Vagina (tissue), 2 donors: ENCODE measurements around the gene C1QTNF8. TPM values are rescaled to one million over a fixed set of nuclear protein-coding genes. Genes with fewer than 3 reads are reported as not detected.

ENCODE experiments used
- DNase-seq, 2 donors: peaks; one replicate each; pipeline ENCODE4 v3.0.0-alpha.2; 2017; ENCODE audit errors: extremely low spot score in 2 of 2
- H3K27ac ChIP-seq: fragments of 200-600 bp; sonication (generic); one replicate; pipeline ENCODE4 v1.5.1; 2019
- H3K27me3 ChIP-seq: fragments of 200-600 bp; sonication (generic); one replicate; pipeline ENCODE4 v1.5.1; 2019
- H3K36me3 ChIP-seq, 2 donors: fragments of 200-600 bp; sonication (generic); one replicate each; pipeline ENCODE4 v1.5.1; 2017 to 2019
- H3K4me1 ChIP-seq: fragments of 200-600 bp; sonication (generic); one replicate; pipeline ENCODE4 v1.5.1; 2019
- H3K4me3 ChIP-seq, 2 donors: fragments of 200-600 bp; sonication (generic); 1 replicate in 1 of 2; 2 replicates in 1 of 2; pipeline ENCODE4 v1.5.1; 2016 to 2019
- H3K9me3 ChIP-seq: fragments of 200-600 bp; sonication (generic); one replicate; pipeline ENCODE4 v1.5.1; 2019
- CTCF ChIP-seq, 3 experiments: fragments of 450-650 bp in 2 of 3; fragments of 200-600 bp in 1 of 3; sonication (generic) in 1 of 3; IDR thresholded peaks; one replicate each; pipeline ENCODE4 v1.5.1; 2017 to 2019; ENCODE audit warnings: antibody characterized with exemption in 3 of 3, mild to moderate bottlenecking in 2 of 3, moderate library complexity in 2 of 3
- POLR2A ChIP-seq, 2 donors: fragments of 450-650 bp; IDR thresholded peaks; one replicate each; pipeline ENCODE4 v1.6.1; 2017; ENCODE audit warnings: antibody characterized with exemption in 2 of 2, mild to moderate bottlenecking in 2 of 2, moderate library complexity in 2 of 2
- POLR2AphosphoS5 ChIP-seq, 2 donors: sonication (generic); formaldehyde crosslinking; IDR thresholded peaks; one replicate each; pipeline ENCODE4 v1.9.0; 2017; ENCODE audit warnings: antibody characterized with exemption in 2 of 2, mild to moderate bottlenecking in 2 of 2, low read depth in 1 of 2; ENCODE audit not compliant: insufficient read depth in 1 of 2
- intact Hi-C: fragments of 100-400 bp; cut with DNase I; formaldehyde crosslinking; loops from one replicate; pipeline ENCODE4 v1.15.1; 2023
- total RNA-seq: library from RNA; depleted of rRNA; stranded (reverse); fragments of >200 nt; gene quantifications from one replicate; pipeline ENCODE4 v1.2.3, GENCODE V29; 2016

The C1QTNF8 gene
- total RNA-seq, 1 donor from 2014 or later, result not detected

GRCh38 chr16:1134776-1135458 is 38.9 kb upstream of the C1QTNF8 start:
- no peaks in the 10 kb centered on the region for H3K4me1 ChIP-seq
- no peaks in the 10 kb centered on the region for H3K36me3 ChIP-seq
- no peak for DNase-seq
- H3K27me3 ChIP-seq, result no peaks in the 10 kb centered on the region
- no peaks in the 10 kb centered on the region for H3K9me3 ChIP-seq
- TF ChIP-seq POLR2AphosphoS5 (IDR thresholded peaks at IDR 0.05; ENCODE audit: insufficient read depth in 1 of 2, low read depth in 1 of 2) (no peak), POLR2A (IDR thresholded peaks at IDR 0.05) (no peak), CTCF (IDR thresholded peaks at IDR 0.05) (no peak)
- no peak overlapping the region for H3K27ac ChIP-seq
- no peak overlapping the region for H3K4me3 ChIP-seq
- intact Hi-C loops, result no loop called here

GRCh38 chr16:1133810-1134520 is 37.9 kb upstream of the C1QTNF8 start:
- intact Hi-C loops, result no loop called here
- H3K36me3 ChIP-seq, result no peaks in the 10 kb centered on the region
- H3K9me3 ChIP-seq, result no peaks in the 10 kb centered on the region
- H3K4me1 ChIP-seq, result no peaks in the 10 kb centered on the region
- no peak for DNase-seq
- no peak for TF ChIP-seq CTCF (IDR thresholded peaks at IDR 0.05)
- TF ChIP-seq POLR2A (IDR thresholded peaks at IDR 0.05), result no peak
- no peak overlapping the region for H3K27ac ChIP-seq
- no peak overlapping the region for H3K4me3 ChIP-seq
- no peaks in the 10 kb centered on the region for H3K27me3 ChIP-seq

- no peak overlapping the region for H3K27ac ChIP-seq
- no peaks in the 10 kb centered on the region for H3K9me3 ChIP-seq
- TF ChIP-seq POLR2A (IDR thresholded peaks at IDR 0.05) (no peak), CTCF (IDR thresholded peaks at IDR 0.05) (no peak), POLR2AphosphoS5 (IDR thresholded peaks at IDR 0.05; ENCODE audit: insufficient read depth in 1 of 2, low read depth in 1 of 2) (no peak)
- DNase-seq, result no peak
- H3K4me1 ChIP-seq, result no peaks in the 10 kb centered on the region
- no peaks in the 10 kb centered on the region for H3K36me3 ChIP-seq
- no peak overlapping the region for H3K4me3 ChIP-seq
- H3K27me3 ChIP-seq, result no peaks in the 10 kb centered on the region
- intact Hi-C loops, result no loop called here
Observed at GRCh38 chr16:1133271-1133670, 37.2 kb upstream of the C1QTNF8 start.

GRCh38 chr16:1132431-1132830 is 36.4 kb upstream of the C1QTNF8 start:
- Histone ChIP-seq H3K4me1 (no peaks in the 10 kb centered on the region), H3K36me3 (no peaks in the 10 kb centered on the region), H3K9me3 (no peaks in the 10 kb centered on the region), H3K27ac (no peak overlapping the region), H3K27me3 (no peaks in the 10 kb centered on the region), H3K4me3 (no peak overlapping the region)
- no peak for TF ChIP-seq CTCF (IDR thresholded peaks at IDR 0.05)
- intact Hi-C loops, result no loop called here
- no peak for DNase-seq

GRCh38 chr16:1131378-1131994 is 35.4 kb upstream of the C1QTNF8 start:
- H3K4me3 ChIP-seq, result no peak overlapping the region
- DNase-seq, result no peak
- no peaks in the 10 kb centered on the region for H3K9me3 ChIP-seq
- intact Hi-C loops, result no loop called here
- no peaks in the 10 kb centered on the region for H3K4me1 ChIP-seq
- TF ChIP-seq POLR2AphosphoS5 (IDR thresholded peaks at IDR 0.05; ENCODE audit: insufficient read depth in 1 of 2, low read depth in 1 of 2) (no peak), POLR2A (IDR thresholded peaks at IDR 0.05) (no peak), CTCF (IDR thresholded peaks at IDR 0.05) (no peak)
- no peak overlapping the region for H3K27ac ChIP-seq
- no peaks in the 10 kb centered on the region for H3K36me3 ChIP-seq
- H3K27me3 ChIP-seq, result no peaks in the 10 kb centered on the region
